ENCODE measurements around the gene ALDH3B2.

- TF ChIP-seq CTCF (IDR thresholded peaks at IDR 0.05 in 4 of 5, conservative IDR thresholded peaks at IDR 0.05 in 1 of 5) (no peak), POLR2A (IDR thresholded peaks at IDR 0.05) (no peak)
Observed at GRCh38 chr11:67689178-67689577, 14.8 kb upstream of the ALDH3B2 start.

All from gastrocnemius medialis (tissue), 4 donors.